GM21360 (cell line): ENCODE results near the gene HOXA7.

Source experiments
- ATAC-seq: cut with Tn5 transposase; IDR thresholded peaks from one replicate; pipeline ENCODE4 v1.9.1; 2021; ENCODE audit warnings: mild to moderate bottlenecking, moderate library complexity; ENCODE audit not compliant: unreplicated experiment

The HOXA7 gene

DNA sequence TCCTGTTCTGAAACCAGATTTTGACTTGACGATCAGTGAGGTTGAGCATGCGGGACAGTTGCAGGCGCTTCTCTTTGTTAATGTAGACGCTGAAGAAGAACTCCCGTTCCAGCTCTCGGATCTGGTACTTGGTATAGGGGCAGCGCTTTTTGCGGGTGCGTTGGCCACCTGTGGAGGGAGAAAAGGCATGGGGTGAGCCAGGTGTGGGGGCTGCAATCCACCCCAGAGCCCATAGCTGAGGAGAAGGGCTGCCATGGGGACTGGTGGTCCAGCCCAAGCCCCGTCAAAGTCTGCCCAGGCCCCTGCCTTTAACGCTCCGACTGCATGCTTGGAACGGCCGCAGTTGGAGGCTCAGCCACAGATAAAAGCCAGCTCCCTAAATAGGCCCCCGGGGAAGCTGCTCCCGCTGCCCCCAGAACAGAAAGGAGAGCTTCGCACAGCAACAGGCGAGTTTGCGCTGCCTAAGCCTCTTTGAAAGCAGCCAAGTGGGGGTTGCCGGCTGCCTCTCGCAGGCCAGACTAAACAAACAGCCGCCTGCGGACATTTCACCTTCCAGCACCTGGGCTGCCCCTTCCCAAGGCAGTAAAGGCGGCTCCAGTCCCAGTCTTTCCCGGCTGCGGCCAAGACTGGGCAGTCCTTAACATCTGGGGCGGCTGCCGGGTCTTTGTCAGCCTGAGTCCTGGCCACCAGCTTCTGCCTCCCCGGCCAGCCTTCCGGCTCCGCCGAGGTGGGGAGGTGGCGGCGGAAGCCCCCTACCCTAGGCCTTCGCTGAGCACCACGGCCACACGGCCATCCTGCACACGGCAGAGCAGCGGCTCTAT lies 26.6 kb upstream of the HOXA7 start:
- ATAC-seq, result no peak

DNA sequence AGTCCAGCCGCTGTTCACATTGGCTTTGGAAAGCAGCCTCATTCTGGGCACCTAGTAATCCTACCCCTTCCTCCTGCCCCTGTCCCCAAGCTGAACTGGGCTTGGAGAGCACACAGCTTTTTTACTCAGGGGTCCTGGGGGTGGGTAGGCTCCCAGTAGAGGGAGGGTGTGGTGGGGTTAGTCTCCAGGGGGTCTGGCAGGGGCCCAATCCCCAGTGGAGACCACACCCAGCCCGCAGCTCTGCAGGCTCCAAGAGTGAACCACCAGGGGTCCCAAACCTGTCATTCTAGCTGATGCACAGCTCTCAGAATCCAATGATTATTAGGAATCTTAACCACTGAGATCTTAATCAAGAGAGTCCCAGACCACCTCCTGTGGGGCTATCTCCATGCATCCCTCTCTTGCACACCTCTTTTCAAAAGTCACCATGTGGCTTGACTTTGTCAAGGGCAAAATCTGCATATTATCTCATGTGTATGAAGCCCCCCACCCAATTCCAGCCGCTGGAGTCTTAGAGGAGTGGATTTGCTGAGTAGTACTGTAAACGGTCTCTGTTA lies 25.9 kb upstream of the HOXA7 start:
- ATAC-seq, result no peak

DNA sequence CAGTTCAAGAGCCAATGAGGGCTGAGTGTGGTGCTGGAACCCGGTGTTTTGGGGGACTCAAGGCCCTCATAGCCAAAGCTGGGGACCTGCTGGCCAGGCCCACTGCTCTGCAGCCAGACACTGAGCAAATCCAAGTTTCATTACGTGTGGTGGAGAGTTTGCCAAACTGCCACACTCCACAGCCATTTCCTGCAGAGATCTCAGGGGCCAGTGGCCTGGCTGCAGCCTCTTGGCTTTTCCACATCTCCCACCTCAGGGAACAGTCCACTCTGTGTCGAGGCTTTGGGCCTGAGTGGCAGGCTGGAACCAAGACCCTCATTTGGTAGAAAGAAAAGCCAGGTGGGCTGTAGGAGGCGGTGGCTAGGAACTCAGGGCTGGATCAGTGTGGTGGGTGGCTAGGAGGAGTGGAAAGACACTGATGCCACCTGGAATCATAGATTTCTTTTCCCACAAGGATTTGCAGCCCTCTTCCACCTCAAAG lies 25.4 kb upstream of the HOXA7 start:
- no peak for ATAC-seq

DNA sequence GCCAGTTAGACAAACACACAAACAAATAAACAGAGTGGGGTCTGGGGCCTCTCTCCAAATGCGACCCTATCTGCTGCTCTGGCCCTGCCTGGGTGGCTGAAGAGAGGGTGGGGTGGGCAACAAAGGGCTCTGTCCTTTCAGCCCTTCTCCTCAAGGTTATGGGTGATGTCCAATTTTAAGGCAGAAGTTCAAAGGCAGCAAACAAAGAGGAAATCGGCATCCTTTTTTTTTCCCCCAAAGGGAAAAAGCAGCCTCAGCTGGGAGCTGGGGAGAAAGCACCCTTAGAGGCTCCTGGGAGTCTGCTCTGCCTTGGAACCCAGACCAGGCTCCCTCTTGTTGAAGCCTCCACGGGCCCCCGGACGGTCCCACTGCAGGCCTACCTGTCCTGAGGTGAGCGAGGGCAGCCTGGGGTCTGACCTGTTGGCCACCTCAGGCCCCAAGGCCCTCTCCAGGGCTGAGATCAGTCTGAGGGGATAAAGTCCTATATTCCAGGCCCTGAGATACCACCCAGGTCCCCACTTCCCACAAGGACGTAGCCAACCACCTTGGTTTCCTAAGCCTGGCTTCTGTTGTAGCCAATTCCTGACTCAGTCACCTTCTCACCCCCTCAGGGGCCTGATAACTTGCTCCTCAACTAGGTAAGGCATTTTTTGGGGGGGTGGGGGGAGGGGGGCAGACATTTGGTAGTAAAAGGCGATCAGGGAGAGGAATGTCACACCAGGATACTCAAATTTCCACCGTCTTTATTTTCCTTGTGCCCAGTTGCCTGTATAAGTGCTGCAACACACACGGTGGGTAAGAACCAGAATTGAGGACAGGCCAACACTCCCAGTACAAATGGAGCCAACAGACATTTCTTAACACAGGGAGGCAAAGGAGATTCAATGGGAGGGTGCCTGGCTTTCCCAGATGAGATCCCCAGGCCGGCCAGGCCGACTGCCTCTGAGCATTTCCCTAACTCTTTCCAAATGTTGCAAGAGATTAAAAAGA lies 24.3 kb upstream of the HOXA7 start:
- no peak for ATAC-seq

DNA sequence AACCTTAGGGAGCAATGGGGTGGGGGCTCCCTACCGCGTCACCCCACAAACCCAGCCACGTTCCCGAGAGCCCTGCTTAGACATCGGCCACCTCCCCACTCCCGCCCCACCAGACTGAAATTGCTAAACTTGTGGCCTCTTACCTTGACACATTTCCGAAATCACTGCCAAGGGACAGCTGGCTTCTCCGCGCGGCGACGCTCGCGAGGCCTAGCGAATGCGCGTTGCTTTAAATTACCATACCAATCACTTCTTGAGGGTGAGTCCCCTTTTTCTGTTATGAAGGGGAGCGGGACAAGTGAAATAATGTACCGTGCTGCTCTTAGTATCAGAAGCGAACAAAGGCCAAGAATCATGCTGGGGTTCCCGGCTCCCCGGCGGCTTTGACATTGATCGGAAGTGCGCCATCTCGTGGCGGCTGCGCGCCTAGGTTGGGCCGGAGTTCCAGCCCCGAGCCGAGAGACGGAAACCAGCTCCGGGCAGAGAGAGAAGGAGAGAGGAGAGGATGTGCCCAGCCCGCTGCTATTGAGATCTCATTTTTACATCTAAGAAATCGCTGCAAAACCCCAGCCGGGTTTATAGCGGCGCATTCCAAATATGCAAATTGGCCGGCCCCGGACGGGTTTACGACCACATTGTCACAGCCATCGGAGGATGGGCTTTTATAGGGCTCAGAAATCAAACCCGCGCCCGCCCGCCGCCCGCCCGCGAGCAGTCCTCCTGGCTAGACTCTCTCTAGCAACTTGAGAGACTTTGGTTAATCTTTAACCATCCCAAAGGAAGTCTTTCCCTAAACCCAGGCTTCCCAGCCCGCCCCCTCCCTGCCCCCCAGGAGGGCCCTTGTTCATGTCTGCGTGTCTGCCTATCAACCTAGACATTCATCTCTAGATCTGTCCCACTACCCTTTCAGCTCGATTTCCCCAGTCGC lies 23.3 kb upstream of the HOXA7 start:
- ATAC-seq, result no peak

DNA sequence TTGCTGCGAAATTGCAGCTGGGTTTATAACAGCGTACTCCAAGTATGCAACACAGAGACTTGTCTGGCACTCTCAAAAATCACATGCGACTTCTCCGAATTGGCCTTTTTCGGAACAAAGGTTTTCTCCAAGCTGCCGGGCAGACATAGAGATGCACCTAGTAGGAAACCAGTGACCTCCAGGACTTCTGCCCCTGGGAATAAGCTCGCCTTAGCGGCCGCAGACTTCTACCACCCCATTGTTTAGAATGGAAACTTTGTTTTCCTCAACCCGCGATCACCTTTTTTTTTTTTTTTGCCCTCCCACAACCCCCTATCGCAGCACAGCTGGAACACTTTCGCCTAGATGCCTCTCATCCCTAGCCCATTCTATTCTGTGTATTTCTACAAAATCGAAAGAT lies 22.6 kb upstream of the HOXA7 start:
- no peak for ATAC-seq

DNA sequence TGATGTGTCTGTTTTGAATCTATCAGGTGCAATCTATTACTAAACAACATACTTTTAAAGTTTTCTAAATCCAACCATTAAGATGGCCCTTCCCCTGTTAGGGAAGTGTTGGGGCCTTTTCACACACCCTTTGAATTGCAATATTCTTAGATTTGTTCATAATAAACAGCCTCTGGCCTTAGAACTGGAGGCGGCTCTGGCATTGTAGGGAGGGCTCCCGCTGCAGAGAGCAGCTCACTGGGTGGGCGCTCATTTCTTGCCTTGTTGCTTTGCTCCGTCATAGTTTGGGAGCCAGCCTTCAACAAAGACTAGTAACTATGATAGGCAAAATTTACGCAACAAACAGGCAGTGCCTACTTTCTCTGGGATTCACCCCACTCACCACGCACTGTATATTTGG lies 21.9 kb upstream of the HOXA7 start:
- ATAC-seq, result no peak

DNA sequence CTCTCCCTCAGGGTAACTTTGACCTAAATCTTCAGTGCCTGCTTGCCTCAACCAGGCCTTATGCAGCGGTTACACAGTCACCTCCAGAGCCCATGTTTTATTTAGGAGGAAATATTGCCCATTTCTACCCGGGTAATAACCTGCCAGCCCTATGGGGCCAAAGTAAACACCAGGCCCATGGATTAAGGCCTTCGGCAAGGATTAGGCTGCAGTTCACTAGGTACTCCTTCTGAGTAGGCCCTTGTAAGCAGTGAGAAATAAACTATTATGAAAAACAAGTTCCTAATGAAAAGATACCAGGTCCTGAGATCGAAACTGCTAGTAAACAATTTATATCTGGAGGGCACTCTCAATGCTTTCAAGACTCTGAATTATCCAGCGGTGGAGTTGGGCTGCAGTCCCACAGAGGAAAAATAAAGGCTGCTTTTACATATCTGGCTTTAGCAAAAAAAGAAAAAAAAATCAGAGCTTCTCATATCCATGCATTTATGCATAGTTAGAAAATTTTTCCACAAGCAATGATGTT lies 21.4 kb upstream of the HOXA7 start:
- ATAC-seq, result no peak

DNA sequence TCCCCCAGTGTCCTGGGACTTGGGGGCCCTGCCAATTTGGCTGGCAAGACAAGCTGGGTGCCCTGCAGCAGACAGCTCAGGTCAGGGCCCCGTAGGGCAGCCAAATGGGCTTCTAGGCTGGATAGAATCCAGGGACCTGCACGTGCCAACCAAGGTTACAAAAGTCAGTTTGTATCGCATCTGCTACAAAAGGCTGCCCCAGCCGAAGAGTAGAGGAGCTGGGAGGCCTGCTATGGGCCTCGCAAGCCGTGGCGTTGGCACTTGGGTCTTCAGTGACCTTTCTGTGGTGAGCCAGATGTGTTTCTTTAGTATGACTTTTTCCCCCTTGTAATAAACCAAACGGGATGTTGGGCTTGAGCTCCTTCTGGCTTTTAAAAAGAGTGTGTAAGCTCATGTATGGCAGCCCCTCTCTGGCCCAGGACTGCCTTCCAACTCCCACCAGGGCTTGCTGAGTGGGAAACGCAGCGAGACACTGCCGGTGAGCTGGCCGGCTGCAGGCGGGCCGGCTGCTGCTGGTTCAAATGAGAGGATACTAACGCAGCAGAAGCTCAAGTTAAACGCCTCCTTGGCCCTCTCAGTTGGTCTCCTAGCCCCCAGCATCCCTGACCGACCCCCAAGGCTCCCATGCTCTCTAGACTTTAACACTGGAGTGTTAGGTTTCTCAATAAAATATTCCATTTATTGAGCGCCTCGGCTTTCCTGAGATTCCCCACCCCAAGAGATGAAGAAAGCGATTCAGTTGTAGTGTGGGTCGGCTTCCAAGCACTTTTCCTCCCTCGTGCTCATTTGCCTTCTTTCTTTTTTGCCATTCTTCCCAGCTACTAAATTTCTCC lies 20.7 kb upstream of the HOXA7 start:
- no peak for ATAC-seq

DNA sequence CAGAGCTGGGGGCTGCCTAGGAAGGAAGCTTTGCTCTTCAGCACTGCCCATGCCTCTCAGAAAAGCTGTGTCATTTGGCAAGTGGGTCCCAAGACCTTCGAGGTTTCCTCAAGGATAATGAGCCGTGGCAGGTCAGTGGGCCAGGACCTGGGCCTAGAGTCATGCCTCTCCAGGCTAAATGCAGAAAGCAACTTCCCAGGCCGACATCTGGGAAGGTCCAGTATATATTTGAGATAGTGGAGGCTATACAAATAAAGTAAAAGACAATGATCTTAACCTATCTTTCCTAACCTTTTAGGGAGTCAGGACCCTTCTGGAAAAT lies 20.0 kb upstream of the HOXA7 start:
- ATAC-seq, result no peak

DNA sequence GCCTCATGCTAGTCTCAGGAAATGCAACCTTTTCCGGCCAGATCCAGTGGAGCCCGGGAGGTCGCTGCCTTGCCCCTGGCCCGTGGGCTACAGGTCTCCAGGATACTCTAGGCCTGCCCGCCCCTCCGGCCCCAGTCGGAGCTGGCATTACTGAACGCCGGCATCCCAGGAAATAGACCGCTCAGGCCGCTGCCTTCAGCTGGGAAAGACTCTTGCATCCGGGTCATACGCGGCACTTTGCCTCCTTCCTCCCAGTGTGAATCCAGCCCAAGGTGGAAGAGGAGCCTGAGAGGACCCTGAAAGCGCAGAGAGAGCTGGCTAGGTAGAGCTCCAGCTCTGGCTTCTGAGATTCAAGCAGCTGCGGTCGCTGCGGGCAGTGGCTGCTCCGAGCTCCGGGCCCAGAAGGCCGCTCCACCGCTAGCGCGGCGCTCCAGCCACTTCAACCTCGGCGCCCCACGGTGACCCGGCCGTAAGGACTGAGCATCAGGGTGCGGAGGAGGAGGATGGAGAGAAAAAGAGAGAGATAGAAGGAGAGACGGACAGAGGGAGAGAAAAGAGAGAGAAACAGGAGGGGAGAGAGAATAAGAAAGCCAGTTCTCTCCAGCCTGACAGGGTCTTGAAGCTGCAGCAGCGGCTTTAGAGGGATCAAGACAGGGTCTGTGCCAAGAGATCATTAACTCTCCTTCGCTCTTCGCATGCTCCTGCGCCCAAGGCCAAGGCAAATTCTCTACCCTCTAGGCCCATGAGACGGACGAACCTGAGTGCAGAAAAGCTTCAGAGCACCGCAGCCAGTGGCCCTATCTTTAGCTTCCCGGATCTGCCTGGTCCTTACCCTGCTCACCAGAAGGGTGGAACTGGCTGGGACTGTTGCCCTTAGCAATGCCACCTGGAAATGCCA lies 19.4 kb upstream of the HOXA7 start:
- ATAC-seq, result no peak

DNA sequence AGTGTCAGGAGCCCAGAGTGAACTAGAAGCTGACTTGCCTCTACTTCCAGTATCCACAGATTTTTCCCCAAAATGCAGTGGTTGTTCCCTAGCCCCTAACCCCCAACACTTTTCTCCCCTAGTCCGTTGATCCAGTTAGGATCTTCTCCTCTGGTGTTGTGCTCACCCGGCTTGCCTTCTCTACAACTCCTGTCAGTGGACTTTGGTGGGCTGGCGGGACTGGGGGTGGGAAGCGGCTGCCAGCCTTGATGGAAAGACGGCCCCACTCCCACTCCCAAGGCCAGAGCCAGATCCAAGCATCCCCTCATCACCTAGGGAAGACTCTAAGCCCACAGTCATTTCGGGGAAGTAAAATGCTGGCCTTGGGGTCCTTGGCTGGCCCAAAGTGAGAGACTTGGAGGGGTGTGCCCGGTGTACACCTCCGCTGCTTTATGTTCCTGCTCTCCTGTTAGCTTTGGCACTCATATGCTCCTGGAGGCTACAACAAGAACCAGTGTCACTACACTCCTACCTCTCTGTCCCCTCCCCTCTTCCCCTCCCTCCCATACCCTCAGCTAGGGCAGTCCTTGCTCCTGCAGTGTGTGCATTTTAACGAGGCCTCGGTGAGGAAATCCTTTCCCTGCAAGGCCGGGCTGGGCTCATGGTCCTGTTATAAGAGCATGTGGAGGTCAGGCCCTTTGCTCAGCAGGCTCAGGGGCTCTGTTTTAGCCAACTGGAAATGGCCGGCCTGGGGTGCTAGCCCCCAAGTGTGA lies 18.6 kb upstream of the HOXA7 start:
- no peak for ATAC-seq

DNA sequence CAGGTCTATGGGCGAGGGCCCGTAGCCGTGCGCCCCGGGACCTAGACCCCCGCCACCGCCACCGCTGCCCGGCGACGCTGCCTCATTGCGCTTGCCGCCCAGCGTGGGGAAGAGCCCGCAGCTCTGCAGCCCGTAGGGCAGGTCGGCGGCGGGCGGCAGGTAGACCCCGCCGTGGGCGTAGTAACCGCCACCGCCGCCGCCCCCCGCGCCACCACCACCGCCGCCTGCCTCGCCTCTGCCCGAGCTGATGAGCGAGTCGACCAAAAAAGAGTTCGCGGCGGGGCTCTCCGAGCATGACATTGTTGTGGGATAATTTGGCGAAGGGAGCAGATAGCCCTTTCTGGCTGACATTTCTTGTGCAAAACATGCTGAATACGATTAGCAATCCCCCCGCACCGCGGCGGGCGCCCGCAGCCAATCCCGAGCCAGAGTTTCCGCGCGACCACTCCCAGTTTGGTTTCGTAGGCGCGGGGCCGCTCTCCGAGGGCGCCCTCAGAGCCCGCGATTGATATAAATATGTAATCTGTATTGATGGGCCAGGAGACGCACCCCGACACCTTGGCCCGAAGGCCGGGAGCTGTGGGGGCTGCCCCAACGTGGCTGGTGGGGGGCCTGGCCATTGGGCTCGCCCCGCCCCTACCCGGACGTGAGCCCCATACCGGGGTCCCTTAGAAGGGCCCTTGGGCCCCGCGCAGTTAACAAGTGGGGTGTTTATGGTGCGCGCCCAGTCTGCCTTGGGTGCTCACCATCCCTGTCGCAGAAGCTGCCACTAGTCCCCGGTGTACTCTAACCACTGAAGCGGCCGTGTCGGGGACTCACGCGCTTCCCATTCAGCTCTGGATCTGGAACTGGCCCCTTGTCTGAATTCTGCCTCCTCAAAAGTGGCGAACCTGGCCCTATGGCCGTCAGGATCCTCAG lies 17.7 kb upstream of the HOXA7 start, which contains the start of gene HOXA10:
Gene HOXA10, minus strand, starts transcription at position 365 of the 918 bp plus-strand sequence. Its CDS starts 14 bp downstream, at position 351.
- no peak for ATAC-seq

DNA sequence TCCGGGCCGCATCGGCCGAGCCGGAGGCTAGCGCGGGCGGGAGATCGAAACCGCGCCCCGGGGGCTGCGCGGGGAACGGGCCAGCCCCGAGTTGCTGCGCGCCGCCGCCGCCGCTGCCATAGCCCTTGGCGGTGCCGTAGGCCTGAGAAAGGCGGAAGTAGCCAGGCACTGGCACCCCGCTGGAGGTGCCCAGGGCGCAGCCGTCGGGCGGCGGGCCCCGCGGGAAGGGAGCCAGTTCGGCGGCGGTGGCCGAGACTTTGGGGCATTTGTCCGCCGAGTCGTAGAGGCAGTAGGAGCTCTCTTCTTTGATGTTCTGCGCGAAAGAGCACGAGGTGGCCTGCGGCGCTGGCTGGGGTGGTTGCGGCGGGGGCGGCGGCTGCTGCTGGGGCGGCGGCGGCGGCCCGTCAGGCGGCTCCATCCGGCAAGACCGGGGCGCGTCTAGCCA lies 17.1 kb upstream of the HOXA7 start:
- ATAC-seq, result no peak

DNA sequence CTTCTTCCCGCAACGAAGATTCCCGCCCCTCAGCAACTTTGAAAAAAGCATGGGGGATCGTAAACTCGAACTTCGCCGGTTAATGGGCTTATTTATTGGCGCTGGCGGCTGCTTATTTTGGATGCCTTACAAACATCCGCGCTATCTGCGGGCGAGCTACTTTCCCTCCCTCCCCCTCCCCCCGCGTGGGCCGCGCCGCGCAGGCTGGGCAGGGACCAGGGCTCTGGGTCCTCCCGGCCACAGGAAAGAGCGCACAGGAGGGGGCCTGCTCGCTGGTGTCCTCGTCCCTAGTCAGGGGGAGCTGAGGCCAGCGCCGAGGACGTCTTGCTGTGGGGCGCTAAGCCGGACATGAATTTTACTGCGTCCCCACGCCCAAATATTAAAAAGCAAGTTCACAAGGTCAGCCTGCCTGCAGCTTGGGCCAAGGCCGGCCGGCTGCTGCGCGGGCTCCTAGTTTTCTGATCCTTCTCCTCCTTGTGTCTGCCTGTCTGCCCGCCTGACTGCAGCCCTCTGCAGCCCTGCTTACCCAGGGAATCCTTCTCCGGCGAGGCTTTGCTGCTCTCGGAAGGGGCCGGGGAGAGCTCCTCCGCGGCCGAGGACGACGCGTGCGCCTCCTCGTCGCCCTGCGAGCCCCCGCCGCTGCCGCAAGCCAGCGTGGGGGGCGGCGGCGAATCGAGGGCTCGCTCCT lies 16.5 kb upstream of the HOXA7 start:
- no peak for ATAC-seq

DNA sequence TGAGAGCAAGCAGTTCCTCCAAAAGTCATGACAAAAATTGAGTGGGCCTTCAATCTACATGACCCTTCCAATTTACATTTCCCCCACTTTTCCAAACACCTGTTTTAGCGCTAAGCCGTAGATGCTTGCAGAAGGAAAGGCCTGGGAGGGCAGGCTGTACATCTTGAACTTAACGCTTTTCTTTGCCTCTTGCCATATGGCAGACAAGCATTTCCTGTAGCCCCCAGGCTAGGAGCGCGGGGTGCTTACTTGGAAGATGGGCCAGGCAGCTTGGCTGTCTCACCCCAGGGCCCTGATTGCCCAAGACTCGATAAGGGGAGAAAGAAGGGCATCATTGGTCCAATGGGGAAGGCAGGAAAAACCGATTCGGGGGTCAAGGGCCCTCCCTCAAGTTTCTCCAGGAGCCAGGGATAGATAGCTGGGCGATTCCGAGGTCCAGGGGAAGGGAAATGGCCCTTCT lies 15.9 kb upstream of the HOXA7 start:
- no peak for ATAC-seq
